HepG2 (cell line): ENCODE measurements around the gene CRLF1. TPM values are rescaled to one million over a fixed set of nuclear protein-coding genes. Genes with fewer than 3 reads are reported as not detected.

ENCODE experiments used
- ATAC-seq: fragments of 200-7000 bp; cut with Tn5 transposase; 3 replicates; pipeline ENCODE4 v1.9.1; 2020; ENCODE audit warnings: mild to moderate bottlenecking, moderate library complexity
- BruUV-seq: library from RNA; stranded (reverse); fragments of 400-500 nt; replicated peaks from 2 replicates; lab custom pipeline; 2021; lab: Mats Ljungman, UMichigan
- CTCF ChIA-PET: fragments of 300-600 bp; formaldehyde crosslinking; extraction: SDS; loops from one replicate; lab custom pipeline; 2021; ENCODE audit warnings: low total read pairs, inconsistent platforms, low intra/inter-chr PET ratio; lab: Yijun Ruan, JAX
- POLR2A ChIA-PET: fragments of 350-600 bp; sonication (Branson Sonifier 250); formaldehyde crosslinking; loops from one replicate; lab custom pipeline; 2020; ENCODE audit warnings: antibody characterized with exemption, inconsistent platforms; lab: Yijun Ruan, JAX
- DNase-seq: peaks from one replicate; pipeline ENCODE4 v3.0.0-alpha.2; 2015; ENCODE audit warnings: low spot score
- FAIRE-seq: peaks from 3 replicates; lab custom pipeline; 2011; peaks lifted over from hg19 to GRCh38; lab: Jason Lieb, UNC
- H2AFZ ChIP-seq: one replicate; pipeline ENCODE4 v1.6.1; 2011; ENCODE audit warnings: low read length, inconsistent platforms
- H3K27ac ChIP-seq: fragments of 300-600 bp; 3 replicates; pipeline ENCODE4 v1.8.0; 2011; ENCODE audit warnings: mixed run types, mild to moderate bottlenecking, mixed read lengths, low read length, inconsistent platforms; ENCODE audit not compliant: insufficient read depth; ENCODE audit errors: extremely low read length
- H3K27me3 ChIP-seq, 2 experiments: fragments of 200-600 bp in 1 of 2; 2 replicates in 1 of 2; 3 replicates in 1 of 2; pipeline versions ENCODE4 v1.6.0 to v1.8.0; 2011; ENCODE audit warnings: low read length in 2 of 2, mild to moderate bottlenecking in 2 of 2, moderate library complexity in 2 of 2, inconsistent platforms in 1 of 2; ENCODE audit not compliant: insufficient read depth in 2 of 2, control insufficient read depth in 1 of 2
- H3K36me3 ChIP-seq, 2 experiments: fragments of 200-600 bp in 1 of 2; replicated peaks in 1 of 2; 2 replicates in 1 of 2; 3 replicates in 1 of 2; pipeline versions ENCODE4 v1.5.1 to v1.8.0; 2011; ENCODE audit warnings: low read length in 2 of 2, inconsistent platforms in 1 of 2; ENCODE audit not compliant: insufficient read depth in 2 of 2, control insufficient read depth in 1 of 2
- H3K4me1 ChIP-seq: 2 replicates; pipeline ENCODE4 v1.5.1; 2012; ENCODE audit warnings: low read length, inconsistent platforms; ENCODE audit not compliant: insufficient read depth
- H3K4me2 ChIP-seq: 2 replicates; pipeline ENCODE4 v1.6.0; 2011; ENCODE audit warnings: low read depth, low read length, inconsistent platforms
- H3K4me3 ChIP-seq, 3 experiments: fragments of 200-600 bp in 1 of 3; sonication (generic), shearing (Covaris generic) in 1 of 3; replicated peaks in 1 of 3; 2 replicates each; pipeline ENCODE4 v1.5.1; 2011 to 2016; ENCODE audit warnings: low read length in 3 of 3, inconsistent platforms in 2 of 3, low read depth in 2 of 3, mild to moderate bottlenecking in 2 of 3, control low read depth in 1 of 3, mixed read lengths in 1 of 3; ENCODE audit not compliant: insufficient read depth in 1 of 3
- H3K79me2 ChIP-seq: one replicate; pipeline ENCODE4 v1.6.1; 2011; ENCODE audit warnings: low read length, inconsistent platforms; ENCODE audit not compliant: insufficient read depth
- H3K9ac ChIP-seq: 2 replicates; pipeline ENCODE4 v1.6.0; 2011; ENCODE audit warnings: mild to moderate bottlenecking, low read depth, low read length, inconsistent platforms; ENCODE audit not compliant: insufficient read depth
- H3K9me3 ChIP-seq: 2 replicates; pipeline ENCODE4 v1.5.1; 2012; ENCODE audit warnings: mild to moderate bottlenecking, low read length
- H4K20me1 ChIP-seq: 2 replicates; pipeline ENCODE4 v1.6.0; 2011; ENCODE audit warnings: inconsistent platforms, mild to moderate bottlenecking, low read length, moderate library complexity; ENCODE audit not compliant: insufficient read depth
- GFI1 ChIP-seq: sonication (generic); formaldehyde crosslinking; IDR thresholded peaks from 2 replicates; pipeline ENCODE4 v1.5.0; 2020; ENCODE audit warnings: missing genetic modification reagents, mild to moderate bottlenecking, borderline replicate concordance
- RBFOX2 ChIP-seq: fragments of 200-400 bp; formaldehyde crosslinking; IDR thresholded peaks from 2 replicates; pipeline ENCODE4 v1.6.1; 2017; ENCODE audit warnings: low read depth, mild to moderate bottlenecking, low read length
- ZNF629 ChIP-seq: sonication (generic); formaldehyde crosslinking; conservative IDR thresholded peaks from 2 replicates; pipeline ENCODE4 v1.5.0; 2020; ENCODE audit warnings: missing genetic modification reagents
- WGBS: methylation state at CpG from one replicate; pipeline ENCODE4 v1.1.6; 2017; ENCODE audit warnings: low lambda C conversion rate; 5-methylcytosine and 5-hydroxymethylcytosine counted together
- in situ Hi-C: cut with HindIII; loops from 2 replicates; pipeline ENCODE4 v1.10.0; 2017; ENCODE audit warnings: low pct_unique_long_range_greater_than_20kb; ENCODE audit not compliant: extremely low pct_ligation_motif_present
- intact Hi-C: fragments of 100-400 bp; cut with micrococcal nuclease; formaldehyde crosslinking; loops from one replicate; pipeline ENCODE4 v1.10.0; 2022; ENCODE audit not compliant: unreplicated experiment
- polyA plus RNA-seq, 8 experiments: library from polyadenylated mRNA; depleted of rRNA in 3 of 8; stranded (reverse) in 7 of 8; unstranded in 1 of 8; fragments of >200 nt; fragmentation: Illumina TruSeq in 4 of 8; extraction: Trizol in 4 of 8; gene quantifications; 2 replicates each; pipeline versions ENCODE4 v1.2.1 to v1.2.3, GENCODE V29; 2011 to 2016; ENCODE audit warnings: low read depth in 4 of 8, missing spikeins in 1 of 8, mixed read lengths in 1 of 8; ENCODE audit not compliant: insufficient read depth in 1 of 8
- total RNA-seq, 5 experiments: library from RNA; depleted of rRNA; stranded (reverse); fragments of >200 nt; fragmentation: Illumina TruSeq; extraction: Trizol; gene quantifications; 2 replicates each; pipeline ENCODE4 v1.2.3, GENCODE V29; 2016; ENCODE audit warnings: low read depth in 1 of 5
- TF ChIP-seq, protein P1 (sequence below): sonication (generic); formaldehyde crosslinking; IDR thresholded peaks from 2 replicates; pipeline ENCODE4 v1.4.0; 2020; ENCODE audit warnings: missing genetic modification reagents
- TF ChIP-seq, protein P2 (sequence below): IDR thresholded peaks from 2 replicates; pipeline ENCODE4 v1.6.1; 2016; ENCODE audit warnings: low read depth, missing genetic modification reagents, missing compliant biosample characterization

The CRLF1 gene
- total and polyA plus RNA-seq, 2 of the 13 experiments (the other 11 are each of a cell fraction or from before 2014, with no cell fraction given), result 217 to 296 TPM

DNA sequence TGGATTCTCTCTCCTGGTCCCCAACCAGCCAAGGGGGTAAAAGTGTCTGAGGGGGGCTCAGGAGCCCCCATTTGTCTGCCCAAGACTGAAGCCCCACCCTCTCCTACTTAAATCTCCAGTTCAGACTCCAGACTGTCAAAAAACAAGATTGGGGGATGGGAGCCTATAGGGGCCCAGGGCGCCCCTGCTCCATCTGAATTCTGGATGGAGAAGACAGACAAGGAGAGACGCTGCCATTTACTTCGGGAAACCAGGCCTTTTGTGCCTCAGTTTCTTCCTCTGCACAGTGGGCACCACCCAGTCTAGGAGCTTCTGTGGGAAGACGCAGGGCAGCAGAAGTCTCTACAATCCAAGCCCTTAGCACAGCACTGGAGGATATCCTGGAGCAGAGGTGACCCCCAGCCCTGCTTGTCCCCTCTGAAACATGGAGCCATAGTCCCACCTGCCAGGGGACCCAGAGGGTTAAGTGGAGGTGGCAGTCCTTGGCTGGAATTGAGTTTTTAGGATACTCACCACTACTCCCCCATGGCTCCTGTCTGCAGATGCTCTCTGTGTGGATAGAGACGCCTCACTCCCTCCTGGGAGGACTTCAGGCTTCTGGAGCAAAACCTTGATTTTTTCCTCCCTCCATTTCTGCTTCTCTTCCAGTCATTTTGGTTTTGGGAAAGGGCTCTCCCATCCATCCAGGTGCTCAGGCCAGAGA lies 1.7 kb upstream of the CRLF1 start:
- ATAC-seq (no peak), DNase-seq (no peak), FAIRE-seq (no peak)
- Histone ChIP-seq H3K27ac (no peak overlapping the region), H3K79me2 (peaks cover 22% of the 10 kb centered on the region), H3K4me2 (peak overlapping the region; percentile 90), H2AFZ (no peak overlapping the region), H3K9ac (peak overlapping the region; percentile 62; the same call in 1 of the 2 replicates), H3K36me3 (no peaks in the 10 kb centered on the region; a peak in 1 of 5 replicates), H3K4me1 (peaks cover 70% of the 10 kb centered on the region), H3K9me3 (no peaks in the 10 kb centered on the region), H3K4me3 (peak overlapping the region; percentile 67 to 82 (median 73)), H3K27me3 (peaks cover 0 to 7% of the 10 kb centered on the region in 2 experiments; a peak in 2 of 5 replicates), H4K20me1 (peaks cover 18% of the 10 kb centered on the region; the same call in 1 of the 2 replicates)
- intact Hi-C loops (no loop called here), in situ Hi-C loops (no loop called here)
- BruUV-seq, result no TSS peak
- TF ChIP-seq GFI1, result no peak
- TF ChIP-seq ZNF629 (CRISPR knock-in tag), result 0 out of 2 replicates have a peak, but pooled peaks have one; percentile 42
- 50% methylated on average over 4 of the region's 5 CpGs for WGBS
- ChIA-PET POLR2A (no interaction called here), CTCF (no interaction called here)

DNA sequence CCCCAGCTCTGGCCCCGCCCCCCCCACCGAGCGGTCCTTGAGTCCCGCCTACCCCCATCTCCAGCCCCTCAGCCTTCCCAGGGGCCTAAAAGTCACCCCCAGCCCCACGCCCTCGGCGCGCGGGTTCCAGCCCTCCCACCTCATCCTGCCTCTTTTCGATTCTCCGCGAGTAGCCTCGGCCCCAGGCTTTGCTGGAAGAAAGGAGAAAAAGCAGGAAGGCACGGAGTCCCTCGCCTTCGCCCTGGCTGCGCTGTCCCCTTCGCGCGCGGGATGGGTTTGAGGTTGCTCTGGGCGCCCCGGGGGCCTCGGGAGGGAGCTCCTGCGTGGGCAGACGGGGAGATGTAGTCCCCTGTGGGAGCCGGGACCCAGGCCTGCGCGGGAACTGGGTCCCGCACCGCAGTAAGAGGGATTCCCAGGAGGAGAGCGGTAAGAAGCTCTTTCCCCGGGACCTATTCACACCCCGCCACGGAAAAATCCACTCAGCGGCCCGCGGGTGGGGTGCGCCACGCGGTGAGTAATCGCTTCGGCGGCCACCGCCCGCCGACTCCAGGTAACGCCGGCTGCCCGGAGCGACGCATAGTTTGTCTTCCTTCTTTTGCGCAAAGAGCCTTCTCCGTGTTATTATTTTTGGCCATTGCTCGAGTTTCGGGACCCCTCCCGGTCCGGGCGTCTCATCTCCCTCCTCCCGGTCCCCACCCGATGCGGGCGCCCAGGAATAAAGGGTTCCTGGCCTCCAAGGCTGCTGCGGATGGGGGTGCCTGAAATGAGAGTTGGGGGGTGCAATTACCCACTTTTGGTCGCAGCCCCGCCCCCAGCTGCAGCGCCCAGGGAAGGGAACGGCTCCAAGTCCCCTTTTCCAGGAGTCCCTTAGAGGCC lies 865 bp upstream of the CRLF1 start:
- DNase-seq (no peak), FAIRE-seq (no peak), ATAC-seq (no peak)
- in situ Hi-C loops (no loop called here), intact Hi-C loops (no loop called here)
- POLR2A ChIA-PET, result interaction anchor here (1.0 to 1.2 kb wide), 2 partner anchors 15 to 18 kb away, joined by 3 to 4 read pairs; no protein-coding TSS in a partner anchor
- Histone ChIP-seq H3K36me3 (no peaks in the 10 kb centered on the region; a peak in 1 of 5 replicates), H2AFZ (no peak overlapping the region), H4K20me1 (peaks cover 20% of the 10 kb centered on the region; the same call in 1 of the 2 replicates), H3K4me2 (peak overlapping the region; percentile 90), H3K27me3 (peaks cover 0 to 6% of the 10 kb centered on the region in 2 experiments; a peak in 2 of 5 replicates), H3K9me3 (no peaks in the 10 kb centered on the region), H3K9ac (peak overlapping the region; percentile 62), H3K4me1 (peaks cover 69% of the 10 kb centered on the region), H3K27ac (no peak overlapping the region), H3K79me2 (peaks cover 26% of the 10 kb centered on the region), H3K4me3 (peak overlapping the region; percentile 67 to 82 (median 73))
- CTCF ChIA-PET, result no interaction called here
- TSS peak; percentile 61 for BruUV-seq
- WGBS, result 2% methylated on average over 20 of the region's 68 CpGs
- TF ChIP-seq RBFOX2, result no peak
- TF ChIP-seq, protein P1, sequence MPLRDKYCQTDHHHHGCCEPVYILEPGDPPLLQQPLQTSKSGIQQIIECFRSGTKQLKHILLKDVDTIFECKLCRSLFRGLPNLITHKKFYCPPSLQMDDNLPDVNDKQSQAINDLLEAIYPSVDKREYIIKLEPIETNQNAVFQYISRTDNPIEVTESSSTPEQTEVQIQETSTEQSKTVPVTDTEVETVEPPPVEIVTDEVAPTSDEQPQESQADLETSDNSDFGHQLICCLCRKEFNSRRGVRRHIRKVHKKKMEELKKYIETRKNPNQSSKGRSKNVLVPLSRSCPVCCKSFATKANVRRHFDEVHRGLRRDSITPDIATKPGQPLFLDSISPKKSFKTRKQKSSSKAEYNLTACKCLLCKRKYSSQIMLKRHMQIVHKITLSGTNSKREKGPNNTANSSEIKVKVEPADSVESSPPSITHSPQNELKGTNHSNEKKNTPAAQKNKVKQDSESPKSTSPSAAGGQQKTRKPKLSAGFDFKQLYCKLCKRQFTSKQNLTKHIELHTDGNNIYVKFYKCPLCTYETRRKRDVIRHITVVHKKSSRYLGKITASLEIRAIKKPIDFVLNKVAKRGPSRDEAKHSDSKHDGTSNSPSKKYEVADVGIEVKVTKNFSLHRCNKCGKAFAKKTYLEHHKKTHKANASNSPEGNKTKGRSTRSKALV (CRISPR knock-in tag), result peak; percentile 48; the same call in 1 of the 2 replicates
- TF ChIP-seq, protein P2, sequence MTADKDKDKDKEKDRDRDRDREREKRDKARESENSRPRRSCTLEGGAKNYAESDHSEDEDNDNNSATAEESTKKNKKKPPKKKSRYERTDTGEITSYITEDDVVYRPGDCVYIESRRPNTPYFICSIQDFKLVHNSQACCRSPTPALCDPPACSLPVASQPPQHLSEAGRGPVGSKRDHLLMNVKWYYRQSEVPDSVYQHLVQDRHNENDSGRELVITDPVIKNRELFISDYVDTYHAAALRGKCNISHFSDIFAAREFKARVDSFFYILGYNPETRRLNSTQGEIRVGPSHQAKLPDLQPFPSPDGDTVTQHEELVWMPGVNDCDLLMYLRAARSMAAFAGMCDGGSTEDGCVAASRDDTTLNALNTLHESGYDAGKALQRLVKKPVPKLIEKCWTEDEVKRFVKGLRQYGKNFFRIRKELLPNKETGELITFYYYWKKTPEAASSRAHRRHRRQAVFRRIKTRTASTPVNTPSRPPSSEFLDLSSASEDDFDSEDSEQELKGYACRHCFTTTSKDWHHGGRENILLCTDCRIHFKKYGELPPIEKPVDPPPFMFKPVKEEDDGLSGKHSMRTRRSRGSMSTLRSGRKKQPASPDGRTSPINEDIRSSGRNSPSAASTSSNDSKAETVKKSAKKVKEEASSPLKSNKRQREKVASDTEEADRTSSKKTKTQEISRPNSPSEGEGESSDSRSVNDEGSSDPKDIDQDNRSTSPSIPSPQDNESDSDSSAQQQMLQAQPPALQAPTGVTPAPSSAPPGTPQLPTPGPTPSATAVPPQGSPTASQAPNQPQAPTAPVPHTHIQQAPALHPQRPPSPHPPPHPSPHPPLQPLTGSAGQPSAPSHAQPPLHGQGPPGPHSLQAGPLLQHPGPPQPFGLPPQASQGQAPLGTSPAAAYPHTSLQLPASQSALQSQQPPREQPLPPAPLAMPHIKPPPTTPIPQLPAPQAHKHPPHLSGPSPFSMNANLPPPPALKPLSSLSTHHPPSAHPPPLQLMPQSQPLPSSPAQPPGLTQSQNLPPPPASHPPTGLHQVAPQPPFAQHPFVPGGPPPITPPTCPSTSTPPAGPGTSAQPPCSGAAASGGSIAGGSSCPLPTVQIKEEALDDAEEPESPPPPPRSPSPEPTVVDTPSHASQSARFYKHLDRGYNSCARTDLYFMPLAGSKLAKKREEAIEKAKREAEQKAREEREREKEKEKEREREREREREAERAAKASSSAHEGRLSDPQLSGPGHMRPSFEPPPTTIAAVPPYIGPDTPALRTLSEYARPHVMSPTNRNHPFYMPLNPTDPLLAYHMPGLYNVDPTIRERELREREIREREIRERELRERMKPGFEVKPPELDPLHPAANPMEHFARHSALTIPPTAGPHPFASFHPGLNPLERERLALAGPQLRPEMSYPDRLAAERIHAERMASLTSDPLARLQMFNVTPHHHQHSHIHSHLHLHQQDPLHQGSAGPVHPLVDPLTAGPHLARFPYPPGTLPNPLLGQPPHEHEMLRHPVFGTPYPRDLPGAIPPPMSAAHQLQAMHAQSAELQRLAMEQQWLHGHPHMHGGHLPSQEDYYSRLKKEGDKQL, result no peak
